RWPE1 (cell line): ENCODE measurements around the gene CCDC136.
A peak's percentile ranks its signal among the peaks of the same experiment; 100 is the strongest.

ENCODE experiments used
- CTCF ChIA-PET: fragments of 350-600 bp; sonication (Branson Sonifier 250); formaldehyde crosslinking; extraction: SDS; loops from one replicate; lab custom pipeline; 2021; lab: Yijun Ruan, JAX
- POLR2A ChIA-PET: fragments of 400-600 bp; formaldehyde crosslinking; extraction: SDS; loops from one replicate; lab custom pipeline; 2020; ENCODE audit warnings: antibody characterized with exemption; ENCODE audit not compliant: low non-redundant PET; lab: Yijun Ruan, JAX
- DNase-seq: peaks from one replicate; pipeline ENCODE4 v3.0.0; 2012; ENCODE audit warnings: low spot score
- H3K27ac ChIP-seq: fragments of 450-650 bp; 2 replicates; pipeline ENCODE4 v1.5.1; 2017
- CTCF ChIP-seq: fragments of 450-650 bp; conservative IDR thresholded peaks from 2 replicates; pipeline ENCODE4 v1.5.1; 2017; ENCODE audit warnings: low read depth, mild to moderate bottlenecking

CCDC136 gene

DNA sequence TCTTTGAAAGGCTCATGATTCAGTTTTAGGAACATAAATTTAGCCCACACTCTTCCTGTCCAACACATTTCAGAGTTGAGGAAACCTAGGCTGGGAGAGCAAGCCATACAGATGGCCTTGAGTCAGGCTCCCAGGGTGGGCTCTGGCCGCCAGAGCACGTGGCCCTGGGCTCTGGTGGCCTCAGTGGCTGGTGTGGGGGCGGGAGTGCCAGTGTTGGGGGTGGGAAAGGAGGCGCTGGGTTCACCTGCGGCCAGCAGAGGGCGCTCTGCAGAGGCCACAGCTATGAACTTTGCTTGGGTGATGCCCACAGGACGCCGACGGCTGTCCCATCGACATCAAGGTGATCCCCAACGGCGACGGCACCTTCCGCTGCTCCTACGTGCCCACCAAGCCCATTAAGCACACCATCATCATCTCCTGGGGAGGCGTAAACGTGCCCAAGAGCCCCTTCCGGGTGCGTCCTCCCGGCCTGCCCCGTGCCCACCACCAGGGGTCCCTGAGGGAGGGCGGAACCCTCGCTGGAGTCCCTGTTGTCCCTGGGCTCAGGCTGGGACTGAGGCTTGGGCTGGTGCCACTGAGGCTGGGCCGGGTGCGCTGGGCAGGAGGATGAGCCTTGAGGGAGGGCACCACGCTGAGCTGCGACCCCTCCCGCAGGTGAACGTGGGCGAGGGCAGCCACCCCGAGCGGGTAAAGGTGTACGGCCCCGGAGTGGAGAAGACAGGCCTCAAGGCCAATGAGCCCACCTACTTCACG, 50.3 kb downstream of the CCDC136 start:
- ChIA-PET POLR2A (no interaction called here), CTCF (interaction anchor here (1.0 kb wide), 1 partner anchor 42 kb away, joined by 4 read pairs; no protein-coding TSS in a partner anchor)
- TF ChIP-seq CTCF = peak; percentile 77
- no peak for DNase-seq
- no peak overlapping the region for H3K27ac ChIP-seq

- no peak for DNase-seq
- TF ChIP-seq CTCF = no peak
- H3K27ac ChIP-seq = no peak overlapping the region
- ChIA-PET CTCF (no interaction called here), POLR2A (no interaction called here)
Observed at GRCh38 chr7:128842674-128843641, 51.2 kb downstream of the CCDC136 start.

DNA sequence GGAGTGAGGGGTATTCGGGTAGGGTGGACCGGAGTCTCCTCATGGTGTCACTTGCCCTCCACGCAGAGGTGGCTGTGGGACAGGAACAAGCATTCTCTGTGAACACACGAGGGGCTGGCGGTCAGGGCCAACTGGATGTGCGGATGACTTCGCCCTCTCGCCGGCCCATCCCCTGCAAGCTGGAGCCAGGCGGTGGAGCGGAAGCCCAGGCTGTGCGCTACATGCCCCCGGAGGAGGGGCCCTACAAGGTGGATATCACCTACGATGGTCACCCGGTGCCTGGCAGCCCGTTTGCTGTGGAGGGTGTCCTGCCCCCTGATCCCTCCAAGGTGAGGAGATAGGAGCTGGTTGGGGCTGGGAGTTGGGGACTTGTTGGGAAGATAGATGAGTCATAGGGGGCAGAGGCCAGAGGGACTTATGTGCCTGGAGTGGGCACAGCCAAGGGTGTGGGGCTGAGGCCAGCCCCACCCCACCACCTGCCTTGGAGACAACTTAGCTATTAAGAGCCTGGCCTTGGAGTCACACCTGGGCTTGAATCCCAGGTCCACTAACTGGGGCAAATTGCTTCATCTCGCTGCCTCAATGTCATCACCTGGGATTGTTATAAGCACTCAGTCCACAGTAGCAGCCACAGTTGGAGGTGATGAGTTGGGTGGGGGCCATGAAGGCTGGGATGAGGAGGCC, 52.3 kb downstream of the CCDC136 start:
- no peak overlapping the region for H3K27ac ChIP-seq
- CTCF ChIA-PET = no interaction called here
- no peak for TF ChIP-seq CTCF
- DNase-seq = no peak
- POLR2A ChIA-PET = no interaction called here

DNA sequence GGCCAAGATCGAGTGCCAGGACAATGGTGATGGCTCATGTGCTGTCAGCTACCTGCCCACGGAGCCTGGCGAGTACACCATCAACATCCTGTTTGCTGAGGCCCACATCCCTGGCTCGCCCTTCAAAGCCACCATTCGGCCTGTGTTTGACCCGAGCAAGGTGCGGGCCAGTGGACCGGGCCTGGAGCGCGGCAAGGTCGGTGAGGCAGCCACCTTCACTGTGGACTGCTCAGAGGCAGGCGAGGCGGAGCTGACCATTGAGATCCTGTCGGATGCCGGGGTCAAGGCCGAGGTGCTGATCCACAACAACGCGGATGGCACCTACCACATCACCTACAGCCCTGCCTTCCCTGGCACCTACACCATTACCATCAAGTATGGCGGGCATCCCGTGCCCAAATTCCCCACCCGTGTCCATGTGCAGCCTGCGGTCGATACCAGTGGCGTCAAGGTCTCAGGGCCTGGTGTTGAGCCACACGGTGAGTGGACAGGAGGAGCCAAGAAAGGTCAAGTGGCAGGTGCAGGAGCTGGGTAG, 53.1 kb downstream of the CCDC136 start:
- H3K27ac ChIP-seq = no peak overlapping the region
- ChIA-PET CTCF (interaction anchor here (0.7 kb wide), 1 partner anchor 66 kb away, joined by 5 read pairs; no protein-coding TSS in a partner anchor), POLR2A (no interaction called here)
- DNase-seq = no peak
- TF ChIP-seq CTCF = no peak

- CTCF ChIA-PET = interaction anchor here (0.7 kb wide), 1 partner anchor 67 kb away, joined by 5 read pairs; no protein-coding TSS in a partner anchor
- TF ChIP-seq CTCF = no peak
- no peak for DNase-seq
- H3K27ac ChIP-seq = no peak overlapping the region
- POLR2A ChIA-PET = no interaction called here
Observed at GRCh38 chr7:128845475-128845874, 53.7 kb downstream of the CCDC136 start.
